CD4-positive, CD25-positive, alpha-beta regulatory T cell (primary cell): ENCODE data around the gene EIF6. TPM values are rescaled to one million over a fixed set of nuclear protein-coding genes. Genes with fewer than 3 reads are reported as not detected.

Experiments used
- ATAC-seq, 2 donors: fragments of 150-1000 bp; cut with Tn5 transposase; one replicate each; pipeline ENCODE4 v1.10.0; 2021; ENCODE audit warnings: low read depth in 2 of 2, moderate number of reproducible peaks in 2 of 2, moderate library complexity in 1 of 2
- DNase-seq, 3 donors: peaks; one replicate each; pipeline versions ENCODE4 v3.0.0 to v3.0.0-alpha.2; 2012 to 2022; ENCODE audit warnings: mixed read lengths in 1 of 3
- H3K27ac ChIP-seq: one replicate; pipeline ENCODE4 v1.7.0; 2013; ENCODE audit warnings: mild to moderate bottlenecking, low read length; ENCODE audit not compliant: insufficient read depth, poor library complexity, severe bottlenecking
- H3K27me3 ChIP-seq: one replicate; pipeline ENCODE4 v1.7.0; 2013; ENCODE audit warnings: low read length; ENCODE audit not compliant: control insufficient read depth, insufficient read depth
- H3K36me3 ChIP-seq: one replicate; pipeline ENCODE4 v1.7.0; 2013; ENCODE audit warnings: mild to moderate bottlenecking, low read length, moderate library complexity; ENCODE audit not compliant: control insufficient read depth, insufficient read depth
- H3K4me1 ChIP-seq: 2 replicates; pipeline ENCODE4 v1.7.0; 2013; ENCODE audit warnings: mild to moderate bottlenecking, low read length; ENCODE audit not compliant: insufficient read depth, control insufficient read depth, poor library complexity, severe bottlenecking
- H3K4me3 ChIP-seq: one replicate; pipeline ENCODE4 v1.7.0; 2013; ENCODE audit warnings: low read depth, mild to moderate bottlenecking, low read length, moderate library complexity
- H3K9me3 ChIP-seq, 2 experiments: 1 replicate in 1 of 2; 2 replicates in 1 of 2; pipeline ENCODE4 v1.7.0; 2013; ENCODE audit warnings: low read length in 2 of 2, mild to moderate bottlenecking in 1 of 2, moderate library complexity in 1 of 2; ENCODE audit not compliant: control insufficient read depth in 2 of 2
- H3K27ac Mint-ChIP-seq, 3 donors: one replicate each; pipeline ENCODE4 v1.8.0; 2020 to 2022; ENCODE audit warnings: mild to moderate bottlenecking in 3 of 3, mixed read lengths in 3 of 3, moderate library complexity in 2 of 3
- H3K27me3 Mint-ChIP-seq: one replicate; pipeline ENCODE4 v1.8.0; 2022; ENCODE audit warnings: mild to moderate bottlenecking, mixed read lengths
- H3K36me3 Mint-ChIP-seq: one replicate; pipeline ENCODE4 v1.8.0; 2020; ENCODE audit warnings: mixed read lengths
- H3K4me1 Mint-ChIP-seq, 4 donors: one replicate each; pipeline ENCODE4 v1.8.0; 2020 to 2022; ENCODE audit warnings: mixed read lengths in 4 of 4, mild to moderate bottlenecking in 1 of 4
- H3K4me3 Mint-ChIP-seq, 4 donors: one replicate each; pipeline ENCODE4 v1.8.0; 2020 to 2022; ENCODE audit warnings: mild to moderate bottlenecking in 4 of 4, mixed read lengths in 4 of 4, moderate library complexity in 3 of 4
- H3K9me3 Mint-ChIP-seq, 7 donors: one replicate each; pipeline ENCODE4 v1.8.0; 2020 to 2022; ENCODE audit warnings: mixed read lengths in 7 of 7, mild to moderate bottlenecking in 3 of 7, moderate library complexity in 2 of 7
- polyA plus RNA-seq, 4 donors: library from polyadenylated mRNA; unstranded; fragments of 300-500 nt; fragmentation: Illumina TruSeq; gene quantifications; one replicate each; pipeline ENCODE4 v1.2.3, GENCODE V29; 2021
- total RNA-seq: library from RNA; stranded (reverse); gene quantifications from one replicate; pipeline ENCODE4 v1.2.3, GENCODE V29; 2022

The EIF6 gene
- total and polyA plus RNA-seq, 5 donors from 2014 or later, result 52.2 to 203 (median 180) TPM

DNA sequence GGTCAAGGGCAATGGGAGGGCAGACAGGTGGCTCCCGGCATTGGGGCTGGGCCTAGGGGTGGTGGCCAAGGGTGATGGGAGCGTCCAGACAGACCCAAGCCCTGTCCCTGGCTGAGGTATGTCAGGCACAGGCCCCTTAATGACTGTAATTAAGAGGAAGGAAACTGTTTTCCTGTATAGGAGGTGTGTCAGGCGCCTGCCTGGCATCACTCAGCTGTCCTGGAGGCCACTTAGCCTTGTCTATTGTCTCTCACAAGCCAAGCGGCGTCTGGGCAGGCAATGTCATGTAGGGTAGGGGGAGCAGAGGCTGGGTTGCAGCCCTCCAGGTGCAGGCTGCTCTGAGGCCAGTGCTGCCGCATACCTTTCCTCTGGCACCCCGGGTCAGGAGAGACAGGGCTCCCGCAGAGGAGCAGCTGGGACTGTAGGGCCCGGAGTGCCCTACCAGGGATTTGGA is 11.6 kb upstream of the EIF6 start:
- no peaks in the 10 kb centered on the region for H3K27me3 ChIP-seq
- Mint-ChIP-seq H3K4me1 (peaks cover 0 to 2% (median 0%) of the 10 kb centered on the region in 4 donors), H3K9me3 (peaks cover 0 to 3% (median 0%) of the 10 kb centered on the region in 7 donors), H3K36me3 (no peaks in the 10 kb centered on the region), H3K27me3 (peaks cover 6% of the 10 kb centered on the region), H3K27ac (peak overlapping the region in 1 of 3 donors; percentile 32), H3K4me3 (no peak overlapping the region)
- no peaks in the 10 kb centered on the region for H3K36me3 ChIP-seq
- no peaks in the 10 kb centered on the region for H3K9me3 ChIP-seq
- H3K4me1 ChIP-seq, result no peaks in the 10 kb centered on the region
- H3K27ac ChIP-seq, result no peak overlapping the region
- DNase-seq (no peak), ATAC-seq (no peak)
- no peak overlapping the region for H3K4me3 ChIP-seq

DNA sequence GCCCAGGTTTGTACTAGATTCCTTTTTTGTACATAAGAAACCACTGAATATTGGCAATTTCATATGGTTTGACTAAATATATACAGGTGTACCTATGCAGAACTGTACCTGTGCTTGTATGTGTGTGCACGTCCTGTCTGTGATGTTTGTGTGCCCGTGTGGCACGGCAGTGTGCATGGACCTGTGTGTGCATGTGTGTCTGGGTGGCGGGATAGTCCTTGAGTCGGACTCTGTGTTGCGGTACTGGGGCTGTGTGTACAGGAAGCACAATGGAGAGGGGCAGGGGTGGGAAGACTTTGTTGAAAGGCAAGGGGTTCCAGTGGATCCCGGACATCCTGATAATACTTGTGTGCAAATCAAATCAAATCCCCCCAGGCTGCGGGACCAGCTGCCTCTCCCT is 11.1 kb upstream of the EIF6 start:
- no peaks in the 10 kb centered on the region for H3K9me3 ChIP-seq
- no peak overlapping the region for H3K4me3 Mint-ChIP-seq
- no peaks in the 10 kb centered on the region for H3K27me3 ChIP-seq
- peaks cover 6% of the 10 kb centered on the region for H3K27me3 Mint-ChIP-seq
- no peak overlapping the region for H3K27ac Mint-ChIP-seq
- H3K27ac ChIP-seq, result no peak overlapping the region
- no peak overlapping the region for H3K4me3 ChIP-seq
- peaks cover 0 to 2% (median 0%) of the 10 kb centered on the region in 4 donors for H3K4me1 Mint-ChIP-seq
- no peaks in the 10 kb centered on the region for H3K36me3 ChIP-seq
- no peaks in the 10 kb centered on the region for H3K36me3 Mint-ChIP-seq
- H3K4me1 ChIP-seq, result no peaks in the 10 kb centered on the region
- DNase-seq (no peak), ATAC-seq (no peak)
- H3K9me3 Mint-ChIP-seq, result peaks cover 0 to 3% (median 0%) of the 10 kb centered on the region in 7 donors

DNA sequence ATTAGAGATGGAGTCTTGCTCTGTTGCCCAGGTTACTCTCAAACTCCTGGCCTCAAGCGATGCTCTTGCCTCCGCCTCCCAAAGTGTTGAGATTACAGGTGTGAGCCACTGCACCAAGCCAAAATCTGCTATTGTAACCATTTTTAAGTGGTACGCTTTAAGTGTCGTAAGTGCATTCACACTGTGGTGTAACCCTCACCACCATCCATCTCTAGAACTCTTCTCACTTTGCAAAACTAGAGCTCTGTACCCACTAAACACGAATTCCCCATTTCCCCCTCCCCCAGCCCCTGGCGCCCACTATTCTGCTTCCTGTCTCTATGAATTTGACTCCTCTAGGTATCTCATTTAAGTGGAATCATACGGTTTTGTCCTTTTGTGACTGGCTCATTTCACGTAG is 10.5 kb upstream of the EIF6 start:
- Mint-ChIP-seq H3K27ac (no peak overlapping the region), H3K27me3 (peaks cover 6% of the 10 kb centered on the region), H3K9me3 (peaks cover 0 to 3% (median 0%) of the 10 kb centered on the region in 7 donors), H3K4me3 (no peak overlapping the region), H3K36me3 (no peaks in the 10 kb centered on the region), H3K4me1 (peaks cover 0 to 2% (median 0%) of the 10 kb centered on the region in 4 donors)
- Histone ChIP-seq H3K4me3 (no peak overlapping the region), H3K27me3 (no peaks in the 10 kb centered on the region), H3K36me3 (no peaks in the 10 kb centered on the region), H3K27ac (no peak overlapping the region), H3K4me1 (no peaks in the 10 kb centered on the region), H3K9me3 (no peaks in the 10 kb centered on the region)
- ATAC-seq, result no peak
- DNase-seq, result no peak

DNA sequence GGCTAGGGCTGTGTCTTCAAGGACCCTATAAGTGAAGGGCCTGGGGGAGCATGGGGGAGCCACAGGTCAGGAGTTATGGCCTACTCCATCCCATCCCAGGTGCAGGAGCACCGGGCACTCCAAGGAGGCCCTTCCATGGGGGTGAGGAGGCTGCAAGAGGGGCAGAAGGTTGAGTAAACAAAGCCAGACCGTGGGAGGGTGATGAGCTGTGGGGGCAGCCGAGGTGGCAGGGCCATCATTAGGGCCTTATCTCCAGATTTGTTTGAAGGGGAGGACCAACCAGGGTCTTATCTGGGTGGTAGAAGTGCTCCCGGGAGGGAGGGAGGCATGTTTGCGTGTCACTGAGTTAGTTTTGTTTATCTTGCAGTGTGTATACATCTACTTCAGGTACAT is 9.7 kb upstream of the EIF6 start:
- H3K27me3 Mint-ChIP-seq, result peaks cover 6% of the 10 kb centered on the region
- DNase-seq, result no peak
- H3K4me1 Mint-ChIP-seq, result no peaks in the 10 kb centered on the region
- H3K27ac ChIP-seq, result no peak overlapping the region
- H3K9me3 ChIP-seq, result no peaks in the 10 kb centered on the region
- no peaks in the 10 kb centered on the region for H3K4me1 ChIP-seq
- no peak overlapping the region for H3K4me3 Mint-ChIP-seq
- no peaks in the 10 kb centered on the region for H3K36me3 ChIP-seq
- peaks cover 0 to 3% (median 0%) of the 10 kb centered on the region in 7 donors for H3K9me3 Mint-ChIP-seq
- no peak overlapping the region for H3K27ac Mint-ChIP-seq
- ATAC-seq, result no peak
- no peaks in the 10 kb centered on the region for H3K36me3 Mint-ChIP-seq
- no peak overlapping the region for H3K4me3 ChIP-seq
- no peaks in the 10 kb centered on the region for H3K27me3 ChIP-seq

DNA sequence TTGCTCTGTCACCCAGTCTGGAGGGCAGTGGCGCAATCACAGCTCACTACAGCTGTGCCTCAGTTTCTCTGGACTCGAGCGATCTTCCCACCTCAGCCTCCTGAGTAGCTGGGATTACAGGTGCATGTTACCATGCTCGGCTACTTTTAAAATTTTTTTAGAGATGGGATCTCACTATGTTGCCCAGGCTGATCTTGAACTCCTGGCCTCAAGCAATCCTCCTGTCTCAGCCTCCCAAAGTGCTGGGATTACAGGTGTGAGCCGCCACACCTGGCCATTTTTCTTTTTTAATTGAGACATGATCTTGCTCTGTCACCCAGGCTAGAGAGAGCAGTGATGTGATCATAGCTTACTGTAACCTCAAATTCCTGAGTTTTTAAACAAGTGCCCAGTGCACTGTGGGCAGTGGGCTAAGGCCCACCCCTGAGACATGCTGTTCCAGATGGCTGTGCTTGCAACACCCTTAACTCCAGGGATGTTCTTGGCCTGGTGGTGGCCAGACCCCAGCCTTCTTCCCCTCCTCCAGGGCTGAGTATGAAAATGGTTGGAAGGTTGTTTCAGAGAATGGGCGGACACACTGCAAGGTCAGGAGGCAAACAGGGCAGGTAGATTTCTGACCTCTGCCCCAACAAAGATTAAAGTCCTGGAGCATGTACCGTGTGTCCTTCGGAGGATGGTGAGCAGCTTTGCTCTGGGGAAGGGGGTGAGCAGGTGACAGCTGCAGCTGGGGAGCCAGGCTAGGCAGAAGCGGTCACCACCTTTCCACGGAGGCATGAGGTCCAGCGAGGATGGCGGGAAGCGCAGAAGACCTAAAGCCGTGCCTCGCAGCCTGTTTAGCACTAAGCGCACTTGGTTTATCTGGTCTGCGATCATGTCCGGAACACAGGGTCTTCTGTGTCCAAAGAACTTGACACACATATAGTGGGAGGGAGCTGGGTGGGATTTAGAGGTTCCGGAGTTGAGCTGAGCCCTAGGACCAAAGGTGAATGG is 9.0 kb upstream of the EIF6 start:
- H3K27ac ChIP-seq, result no peak overlapping the region
- no peak for DNase-seq
- ATAC-seq, result no peak
- Mint-ChIP-seq H3K36me3 (no peaks in the 10 kb centered on the region), H3K4me3 (no peak overlapping the region), H3K9me3 (peaks cover 0 to 3% (median 0%) of the 10 kb centered on the region in 7 donors), H3K27ac (no peak overlapping the region), H3K27me3 (peaks cover 6% of the 10 kb centered on the region), H3K4me1 (no peaks in the 10 kb centered on the region)
- no peaks in the 10 kb centered on the region for H3K4me1 ChIP-seq
- H3K27me3 ChIP-seq, result no peaks in the 10 kb centered on the region
- H3K4me3 ChIP-seq, result no peak overlapping the region
- H3K9me3 ChIP-seq, result no peaks in the 10 kb centered on the region
- no peaks in the 10 kb centered on the region for H3K36me3 ChIP-seq

DNA sequence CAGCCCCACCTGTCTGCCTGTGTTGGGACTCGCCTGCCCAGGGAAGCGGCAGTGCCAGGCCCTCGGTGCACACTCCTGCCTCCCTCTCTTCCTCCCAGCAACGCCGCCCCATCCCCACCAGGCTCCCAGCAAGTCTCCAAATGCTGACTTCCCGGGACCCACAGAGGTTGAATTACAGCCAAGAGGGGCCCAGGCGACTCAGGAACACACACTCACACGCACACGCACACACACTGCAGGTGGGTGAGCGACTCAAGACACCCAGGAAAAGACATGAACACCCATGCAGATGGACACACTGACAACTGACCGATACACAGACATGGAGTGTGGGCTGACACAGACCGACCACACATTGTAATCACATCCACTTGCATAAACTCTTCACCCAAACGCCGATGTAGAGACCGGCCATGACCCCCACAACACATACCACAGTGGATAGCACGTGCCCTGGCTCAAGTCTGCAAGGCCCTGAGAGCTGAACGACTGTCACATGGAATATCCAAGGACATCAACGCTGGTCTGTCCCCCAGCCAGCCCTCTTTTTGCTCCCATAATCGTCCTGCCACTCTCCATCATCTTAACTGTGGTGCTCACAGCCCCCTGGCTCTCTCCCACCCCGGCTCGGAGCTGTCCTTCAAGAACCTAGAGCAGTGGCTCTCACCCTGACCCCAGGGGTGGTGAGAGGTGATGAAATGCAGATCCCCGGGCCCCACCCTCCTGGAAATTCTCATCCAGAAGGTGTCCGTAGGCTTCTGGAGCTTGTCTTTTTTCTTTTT is 8.1 kb upstream of the EIF6 start:
- no peaks in the 10 kb centered on the region for H3K9me3 Mint-ChIP-seq
- peak overlapping the region in 1 of 4 donors; percentile 29 for H3K4me3 Mint-ChIP-seq
- H3K4me1 Mint-ChIP-seq, result no peaks in the 10 kb centered on the region
- DNase-seq, result no peak
- H3K27ac ChIP-seq, result no peak overlapping the region
- H3K36me3 Mint-ChIP-seq, result no peaks in the 10 kb centered on the region
- H3K36me3 ChIP-seq, result no peaks in the 10 kb centered on the region
- H3K9me3 ChIP-seq, result no peaks in the 10 kb centered on the region
- no peak overlapping the region for H3K27ac Mint-ChIP-seq
- ATAC-seq, result no peak
- H3K4me1 ChIP-seq, result no peaks in the 10 kb centered on the region
- no peak overlapping the region for H3K4me3 ChIP-seq
- H3K27me3 ChIP-seq, result no peaks in the 10 kb centered on the region
- peaks cover 6% of the 10 kb centered on the region for H3K27me3 Mint-ChIP-seq

DNA sequence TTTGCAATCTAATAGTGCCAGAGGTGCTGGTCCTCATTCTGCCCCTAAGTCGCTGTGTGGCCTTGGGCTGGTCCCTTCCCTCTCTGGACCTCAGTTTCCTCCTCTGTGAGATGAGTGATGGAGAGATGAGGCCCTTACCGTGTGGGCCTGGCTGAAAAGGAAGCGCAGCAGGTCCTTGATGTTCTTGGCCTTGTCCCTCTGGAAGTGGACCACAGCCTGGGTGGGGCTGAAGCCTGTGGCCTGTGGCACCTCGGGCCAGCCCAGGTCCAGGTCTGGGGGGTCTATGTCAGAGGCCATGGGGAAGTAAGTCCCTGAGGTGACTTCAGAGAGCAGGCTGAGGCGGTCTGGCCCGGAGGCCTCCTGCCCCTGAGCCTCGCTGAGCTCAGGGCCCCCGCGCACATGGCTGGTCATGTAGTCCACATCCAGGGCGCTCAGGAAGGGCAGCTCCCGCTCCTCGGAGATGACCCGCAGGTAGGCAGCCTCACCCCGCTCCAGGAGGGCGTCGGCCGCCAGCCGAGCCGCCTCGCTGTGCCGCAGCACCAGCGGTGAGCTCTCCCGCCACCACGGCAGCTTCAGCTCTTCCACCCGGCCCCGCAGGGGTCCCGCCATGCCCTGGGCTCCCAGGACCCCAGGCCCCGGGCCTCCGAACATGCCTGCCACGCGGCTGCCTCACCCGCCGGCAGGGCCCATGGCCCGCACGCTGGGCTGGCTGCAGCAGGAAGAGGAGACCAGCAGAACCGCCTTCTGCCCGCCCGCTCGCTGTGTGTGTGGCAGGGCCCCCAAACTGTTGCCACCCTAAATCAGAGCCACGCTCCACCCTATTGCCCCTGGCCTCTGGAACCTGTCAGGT is 7.3 kb upstream of the EIF6 start, which contains the start of gene FAM83C:
TSS of gene FAM83C (minus strand) at position 772 of the 850 bp plus-strand sequence. CDS start at position 651, 121 bp downstream.
- Mint-ChIP-seq H3K36me3 (no peaks in the 10 kb centered on the region), H3K27me3 (peaks cover 6% of the 10 kb centered on the region), H3K4me3 (peak within 1 kb of the TSS in 1 of 4 donors; percentile 29), H3K27ac (no peak within 1 kb of the TSS), H3K4me1 (no peaks in the 10 kb centered on the region), H3K9me3 (no peaks in the 10 kb centered on the region)
- DNase-seq (no peak), ATAC-seq (no peak)
- no peak within 1 kb of the TSS for H3K27ac ChIP-seq
- no peak within 1 kb of the TSS for H3K4me3 ChIP-seq
- H3K27me3 ChIP-seq, result no peaks in the 10 kb centered on the region
- no peaks in the 10 kb centered on the region for H3K4me1 ChIP-seq
- no peaks in the 10 kb centered on the region for H3K9me3 ChIP-seq
- H3K36me3 ChIP-seq, result no peaks in the 10 kb centered on the region
